Panc1 (cell line): Measurements from ENCODE around the gene CHRNG. TPM values are rescaled to one million over a fixed set of nuclear protein-coding genes. Genes with fewer than 3 reads are reported as not detected.

ENCODE experiments used
- ATAC-seq: fragments of 200-7000 bp; cut with Tn5 transposase; 2 replicates; pipeline ENCODE4 v1.9.1; 2020; ENCODE audit warnings: mild to moderate bottlenecking, moderate library complexity
- BruUV-seq: library from RNA; stranded (reverse); fragments of 400-500 nt; replicated peaks from 2 replicates; lab custom pipeline; 2021; lab: Mats Ljungman, UMichigan
- CTCF ChIA-PET: fragments of 300-600 bp; sonication (Branson Sonifier 250); formaldehyde crosslinking; loops from one replicate; lab custom pipeline; 2022; ENCODE audit warnings: antibody characterized with exemption; lab: Charles Lee
- POLR2A ChIA-PET: fragments of 300-600 bp; sonication (Branson Sonifier 250); formaldehyde crosslinking; loops from one replicate; lab custom pipeline; 2022; ENCODE audit warnings: antibody characterized with exemption; lab: Charles Lee
- DNase-seq: peaks from one replicate; pipeline ENCODE4 v3.0.0-alpha.2; 2010; ENCODE audit warnings: low read depth, low spot score
- H3K27ac ChIP-seq: 2 replicates; pipeline ENCODE4 v1.5.1; 2011; ENCODE audit warnings: mild to moderate bottlenecking, low read length, inconsistent platforms
- H3K27me3 ChIP-seq: fragments of 200-500 bp; sonication (Bioruptor generic); 2 replicates; pipeline ENCODE4 v1.6.0; 2014; ENCODE audit warnings: low read length, inconsistent platforms; ENCODE audit not compliant: control insufficient read depth, insufficient read depth
- H3K36me3 ChIP-seq: fragments of 200-500 bp; sonication (Bioruptor generic); 2 replicates; pipeline ENCODE4 v1.5.1; 2014; ENCODE audit warnings: inconsistent platforms, mild to moderate bottlenecking, low read length, moderate library complexity; ENCODE audit not compliant: control insufficient read depth, insufficient read depth
- H3K4me1 ChIP-seq: 2 replicates; pipeline ENCODE4 v1.5.1; 2011; ENCODE audit warnings: inconsistent platforms, mild to moderate bottlenecking, low read length, moderate library complexity; ENCODE audit not compliant: control insufficient read depth, insufficient read depth
- H3K4me3 ChIP-seq, 2 experiments: 2 replicates each; pipeline ENCODE4 v1.5.1; 2011 to 2012; ENCODE audit warnings: low read depth in 2 of 2, low read length in 2 of 2, mild to moderate bottlenecking in 2 of 2, inconsistent platforms in 1 of 2, moderate library complexity in 1 of 2
- H3K9me3 ChIP-seq: fragments of 200-500 bp; sonication (Bioruptor generic); 2 replicates; pipeline ENCODE4 v1.5.1; 2014; ENCODE audit warnings: low read depth, mild to moderate bottlenecking, inconsistent platforms, low read length, moderate library complexity; ENCODE audit not compliant: control insufficient read depth, insufficient read depth
- POLR2AphosphoS5 ChIP-seq: IDR thresholded peaks from 2 replicates; pipeline ENCODE4 v1.6.1; 2012; ENCODE audit warnings: mild to moderate bottlenecking, low read depth, low read length, moderate library complexity
- SIN3A ChIP-seq: IDR thresholded peaks from 2 replicates; pipeline ENCODE4 v1.6.1; 2012; ENCODE audit warnings: low read depth, mild to moderate bottlenecking, low read length, moderate library complexity, borderline replicate concordance; ENCODE audit not compliant: insufficient read depth
- TCF7L2 ChIP-seq: IDR thresholded peaks from 2 replicates; pipeline ENCODE4 v1.6.1; 2011; ENCODE audit warnings: mild to moderate bottlenecking, low read depth, low read length, inconsistent platforms
- in situ Hi-C: cut with HindIII; loops from 2 replicates; pipeline ENCODE4 v1.10.0; 2016; ENCODE audit warnings: low sequenced_read_pairs, low pct_unique_long_range_greater_than_20kb
- intact Hi-C: fragments of 100-400 bp; cut with micrococcal nuclease; formaldehyde crosslinking; loops from one replicate; pipeline ENCODE4 v1.10.0; 2022; ENCODE audit not compliant: unreplicated experiment
- total RNA-seq: library from RNA; stranded (reverse); gene quantifications from one replicate; pipeline ENCODE4 v1.2.1, GENCODE V29; 2021; ENCODE audit not compliant: unreplicated experiment
- TF ChIP-seq, protein P1 (sequence below), 2 experiments: IDR thresholded peaks; 2 replicates each; pipeline ENCODE4 v1.6.1; 2011 to 2012; ENCODE audit warnings: low read depth in 2 of 2, control low read depth in 1 of 2, low read length in 1 of 2, mild to moderate bottlenecking in 1 of 2, moderate library complexity in 1 of 2; ENCODE audit not compliant: insufficient read depth in 1 of 2
- TF ChIP-seq, protein P2 (sequence below): fragments of 450-650 bp; IDR thresholded peaks from 2 replicates; pipeline ENCODE4 v1.5.1; 2017; ENCODE audit warnings: mild to moderate bottlenecking

Gene CHRNG
- total RNA-seq, 1 experiment from 2014 or later, result not detected

- no peak for DNase-seq
- no peak for ATAC-seq
- Histone ChIP-seq H3K9me3 (no peaks in the 10 kb centered on the region), H3K4me1 (no peaks in the 10 kb centered on the region), H3K27ac (no peak overlapping the region), H3K27me3 (no peaks in the 10 kb centered on the region), H3K4me3 (no peak overlapping the region), H3K36me3 (no peaks in the 10 kb centered on the region)
- POLR2A ChIA-PET, result no interaction called here
- no peak for TF ChIP-seq POLR2AphosphoS5
- TF ChIP-seq, protein P1, sequence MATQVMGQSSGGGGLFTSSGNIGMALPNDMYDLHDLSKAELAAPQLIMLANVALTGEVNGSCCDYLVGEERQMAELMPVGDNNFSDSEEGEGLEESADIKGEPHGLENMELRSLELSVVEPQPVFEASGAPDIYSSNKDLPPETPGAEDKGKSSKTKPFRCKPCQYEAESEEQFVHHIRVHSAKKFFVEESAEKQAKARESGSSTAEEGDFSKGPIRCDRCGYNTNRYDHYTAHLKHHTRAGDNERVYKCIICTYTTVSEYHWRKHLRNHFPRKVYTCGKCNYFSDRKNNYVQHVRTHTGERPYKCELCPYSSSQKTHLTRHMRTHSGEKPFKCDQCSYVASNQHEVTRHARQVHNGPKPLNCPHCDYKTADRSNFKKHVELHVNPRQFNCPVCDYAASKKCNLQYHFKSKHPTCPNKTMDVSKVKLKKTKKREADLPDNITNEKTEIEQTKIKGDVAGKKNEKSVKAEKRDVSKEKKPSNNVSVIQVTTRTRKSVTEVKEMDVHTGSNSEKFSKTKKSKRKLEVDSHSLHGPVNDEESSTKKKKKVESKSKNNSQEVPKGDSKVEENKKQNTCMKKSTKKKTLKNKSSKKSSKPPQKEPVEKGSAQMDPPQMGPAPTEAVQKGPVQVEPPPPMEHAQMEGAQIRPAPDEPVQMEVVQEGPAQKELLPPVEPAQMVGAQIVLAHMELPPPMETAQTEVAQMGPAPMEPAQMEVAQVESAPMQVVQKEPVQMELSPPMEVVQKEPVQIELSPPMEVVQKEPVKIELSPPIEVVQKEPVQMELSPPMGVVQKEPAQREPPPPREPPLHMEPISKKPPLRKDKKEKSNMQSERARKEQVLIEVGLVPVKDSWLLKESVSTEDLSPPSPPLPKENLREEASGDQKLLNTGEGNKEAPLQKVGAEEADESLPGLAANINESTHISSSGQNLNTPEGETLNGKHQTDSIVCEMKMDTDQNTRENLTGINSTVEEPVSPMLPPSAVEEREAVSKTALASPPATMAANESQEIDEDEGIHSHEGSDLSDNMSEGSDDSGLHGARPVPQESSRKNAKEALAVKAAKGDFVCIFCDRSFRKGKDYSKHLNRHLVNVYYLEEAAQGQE (IDR thresholded peaks at IDR 0.05; ENCODE audit: insufficient read depth in 1 of 2, low read depth in 2 of 2, low read length in 1 of 2), result no peak
- no peak for TF ChIP-seq TCF7L2
- TF ChIP-seq, protein P2, sequence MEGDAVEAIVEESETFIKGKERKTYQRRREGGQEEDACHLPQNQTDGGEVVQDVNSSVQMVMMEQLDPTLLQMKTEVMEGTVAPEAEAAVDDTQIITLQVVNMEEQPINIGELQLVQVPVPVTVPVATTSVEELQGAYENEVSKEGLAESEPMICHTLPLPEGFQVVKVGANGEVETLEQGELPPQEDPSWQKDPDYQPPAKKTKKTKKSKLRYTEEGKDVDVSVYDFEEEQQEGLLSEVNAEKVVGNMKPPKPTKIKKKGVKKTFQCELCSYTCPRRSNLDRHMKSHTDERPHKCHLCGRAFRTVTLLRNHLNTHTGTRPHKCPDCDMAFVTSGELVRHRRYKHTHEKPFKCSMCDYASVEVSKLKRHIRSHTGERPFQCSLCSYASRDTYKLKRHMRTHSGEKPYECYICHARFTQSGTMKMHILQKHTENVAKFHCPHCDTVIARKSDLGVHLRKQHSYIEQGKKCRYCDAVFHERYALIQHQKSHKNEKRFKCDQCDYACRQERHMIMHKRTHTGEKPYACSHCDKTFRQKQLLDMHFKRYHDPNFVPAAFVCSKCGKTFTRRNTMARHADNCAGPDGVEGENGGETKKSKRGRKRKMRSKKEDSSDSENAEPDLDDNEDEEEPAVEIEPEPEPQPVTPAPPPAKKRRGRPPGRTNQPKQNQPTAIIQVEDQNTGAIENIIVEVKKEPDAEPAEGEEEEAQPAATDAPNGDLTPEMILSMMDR, result no peak
- TF ChIP-seq SIN3A, result no peak
- CTCF ChIA-PET, result interaction anchor here (1.1 kb wide), 1 partner anchor 8 kb away, joined by 3 read pairs; no protein-coding TSS in a partner anchor
- BruUV-seq, result no TSS peak
- in situ Hi-C loops, result no loop called here
- intact Hi-C loops, result no loop called here
Measured at GRCh38 chr2:232515639-232516038, 23.9 kb upstream of the CHRNG start.

DNA sequence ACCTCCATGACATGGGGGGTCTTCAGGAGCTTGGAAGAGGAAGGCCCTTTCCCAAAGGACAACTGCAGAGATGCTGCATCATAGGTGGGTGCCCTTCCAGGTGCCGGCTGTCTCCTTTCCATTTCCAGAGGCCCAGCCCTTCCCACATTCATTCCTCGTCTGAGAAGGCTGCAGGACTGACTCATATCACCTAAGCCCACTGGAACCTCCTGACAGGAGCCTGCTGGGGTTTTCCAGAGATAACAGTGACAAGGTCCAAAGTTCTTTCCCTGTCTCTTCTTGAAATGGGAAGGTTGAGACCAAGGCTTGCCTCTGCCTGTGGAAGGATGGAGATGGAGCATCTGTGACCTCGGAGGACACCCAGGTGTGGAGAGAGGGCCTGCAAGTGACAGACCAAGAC, 22.9 kb upstream of the CHRNG start:
- no peak for DNase-seq
- no peaks in the 10 kb centered on the region for H3K4me1 ChIP-seq
- H3K4me3 ChIP-seq, result no peak overlapping the region
- ChIA-PET CTCF (no interaction called here), POLR2A (interaction anchor here (0.7 kb wide), 1 partner anchor 587 kb away, joined by 4 read pairs; no protein-coding TSS in a partner anchor)
- no peaks in the 10 kb centered on the region for H3K27me3 ChIP-seq
- no TSS peak for BruUV-seq
- in situ Hi-C loops (no loop called here), intact Hi-C loops (no loop called here)
- H3K27ac ChIP-seq, result no peak overlapping the region
- no peaks in the 10 kb centered on the region for H3K9me3 ChIP-seq
- TF ChIP-seq, protein P2, result no peak
- TF ChIP-seq TCF7L2, result no peak
- no peak for ATAC-seq
- H3K36me3 ChIP-seq, result no peaks in the 10 kb centered on the region
